ENCODE measurements around the gene FLNB. TPM values are rescaled to one million over a fixed set of nuclear protein-coding genes. Genes with fewer than 3 reads are reported as not detected.

FLNB gene
- total RNA-seq, 1 experiment from 2014 or later, result 147 TPM

GRCh38 chr3:58094657-58095056, 86.4 kb downstream of the FLNB start:
- no TSS peak for BruUV-seq (replicated peaks)
- H3K4me1 Mint-ChIP-seq (ENCODE audit: low read depth, unreplicated experiment), result peaks cover 14% of the 10 kb centered on the region
- no peak overlapping the region for H3K27ac Mint-ChIP-seq (ENCODE audit: unreplicated experiment)
- intact Hi-C loops (cut with micrococcal nuclease; ENCODE audit: unreplicated experiment), result loop anchor here (5.0 kb wide), 1 partner anchor 42 kb away; no protein-coding TSS in a partner anchor
- no peaks in the 10 kb centered on the region for H3K9me3 Mint-ChIP-seq (ENCODE audit: low read depth, unreplicated experiment)
- no peaks in the 10 kb centered on the region for H3K27me3 Mint-ChIP-seq (ENCODE audit: unreplicated experiment)
- no peak for DNase-seq
- no peak for TF ChIP-seq CTCF (IDR thresholded peaks at IDR 0.05; ENCODE audit: unreplicated experiment)
- H3K4me3 Mint-ChIP-seq (ENCODE audit: low read depth, unreplicated experiment), result no peak overlapping the region
- H3K36me3 Mint-ChIP-seq (ENCODE audit: insufficient read depth, unreplicated experiment), result peaks cover 32% of the 10 kb centered on the region
- CTCF ChIA-PET, result interaction anchor here (1.0 to 1.2 kb wide), 2 partner anchors 8 to 9 kb away, joined by 3 read pairs; no protein-coding TSS in a partner anchor

GRCh38 chr3:58095603-58096138, 87.4 kb downstream of the FLNB start:
- H3K4me1 Mint-ChIP-seq (ENCODE audit: low read depth, unreplicated experiment), result peaks cover 14% of the 10 kb centered on the region
- H3K27ac Mint-ChIP-seq (ENCODE audit: unreplicated experiment), result no peak overlapping the region
- CTCF ChIA-PET, result interaction anchor here (0.5 kb wide), 1 partner anchor 142 kb away, joined by 3 read pairs; the partner anchor contains the start of gene ABHD6
- TF ChIP-seq CTCF (IDR thresholded peaks at IDR 0.05; ENCODE audit: unreplicated experiment), result no peak
- no peak for DNase-seq
- H3K9me3 Mint-ChIP-seq (ENCODE audit: low read depth, unreplicated experiment), result no peaks in the 10 kb centered on the region
- no peak overlapping the region for H3K4me3 Mint-ChIP-seq (ENCODE audit: low read depth, unreplicated experiment)
- BruUV-seq (replicated peaks), result no TSS peak
- H3K36me3 Mint-ChIP-seq (ENCODE audit: insufficient read depth, unreplicated experiment), result peaks cover 41% of the 10 kb centered on the region
- intact Hi-C loops (cut with micrococcal nuclease; ENCODE audit: unreplicated experiment), result no loop called here
- H3K27me3 Mint-ChIP-seq (ENCODE audit: unreplicated experiment), result no peaks in the 10 kb centered on the region

- no peak for TF ChIP-seq CTCF (IDR thresholded peaks at IDR 0.05; ENCODE audit: unreplicated experiment)
- Mint-ChIP-seq H3K27me3 (ENCODE audit: unreplicated experiment) (no peaks in the 10 kb centered on the region), H3K9me3 (ENCODE audit: low read depth, unreplicated experiment) (no peaks in the 10 kb centered on the region), H3K27ac (ENCODE audit: unreplicated experiment) (no peak overlapping the region), H3K4me1 (ENCODE audit: low read depth, unreplicated experiment) (peaks cover 4% of the 10 kb centered on the region), H3K4me3 (ENCODE audit: low read depth, unreplicated experiment) (no peak overlapping the region), H3K36me3 (ENCODE audit: insufficient read depth, unreplicated experiment) (peaks cover 49% of the 10 kb centered on the region)
- CTCF ChIA-PET, result no interaction called here
- no peak for DNase-seq
- intact Hi-C loops (cut with micrococcal nuclease; ENCODE audit: unreplicated experiment), result no loop called here
- BruUV-seq (replicated peaks), result no TSS peak
These were observed 90.3 kb downstream of the FLNB start for GRCh38 chr3:58098531-58098930.

GRCh38 chr3:58099865-58100264, 91.6 kb downstream of the FLNB start:
- Mint-ChIP-seq H3K27me3 (ENCODE audit: unreplicated experiment) (no peaks in the 10 kb centered on the region), H3K9me3 (ENCODE audit: low read depth, unreplicated experiment) (no peaks in the 10 kb centered on the region), H3K27ac (ENCODE audit: unreplicated experiment) (peak overlapping the region; percentile 22), H3K4me1 (ENCODE audit: low read depth, unreplicated experiment) (no peaks in the 10 kb centered on the region), H3K4me3 (ENCODE audit: low read depth, unreplicated experiment) (no peak overlapping the region), H3K36me3 (ENCODE audit: insufficient read depth, unreplicated experiment) (peaks cover 61% of the 10 kb centered on the region)
- no peak for TF ChIP-seq CTCF (IDR thresholded peaks at IDR 0.05; ENCODE audit: unreplicated experiment)
- no TSS peak for BruUV-seq (replicated peaks)
- DNase-seq, result no peak
- intact Hi-C loops (cut with micrococcal nuclease; ENCODE audit: unreplicated experiment), result no loop called here
- CTCF ChIA-PET, result interaction anchor here (0.9 kb wide), 1 partner anchor 36 kb away, joined by 3 read pairs; no protein-coding TSS in a partner anchor

Measured in Calu3 (cell line).